AG08395 (cell line): ENCODE measurements around the gene TAOK2.

Experiments
- DNase-seq: peaks from one replicate; pipeline ENCODE4 v3.0.0; 2012; ENCODE audit warnings: mixed read lengths, low spot score

The TAOK2 gene

GRCh38 chr16:29988346-29989075 is 14.8 kb downstream of the TAOK2 start:
- no peak for DNase-seq

GRCh38 chr16:29989111-29989858 is 15.6 kb downstream of the TAOK2 start:
- DNase-seq = no peak

GRCh38 chr16:29990034-29990433 is 16.4 kb downstream of the TAOK2 start:
- no peak for DNase-seq

GRCh38 chr16:29990883-29991570 is 17.4 kb downstream of the TAOK2 start:
- DNase-seq = no peak

- DNase-seq = no peak
Observed at GRCh38 chr16:29991571-29991904, 17.9 kb downstream of the TAOK2 start.

GRCh38 chr16:29992344-29992967 is 18.8 kb downstream of the TAOK2 start:
- no peak for DNase-seq

- no peak for DNase-seq
Observed at GRCh38 chr16:29993191-29993902, 19.7 kb downstream of the TAOK2 start.

- DNase-seq = no peak
Observed at GRCh38 chr16:29993903-29994599, 20.4 kb downstream of the TAOK2 start.

DNA sequence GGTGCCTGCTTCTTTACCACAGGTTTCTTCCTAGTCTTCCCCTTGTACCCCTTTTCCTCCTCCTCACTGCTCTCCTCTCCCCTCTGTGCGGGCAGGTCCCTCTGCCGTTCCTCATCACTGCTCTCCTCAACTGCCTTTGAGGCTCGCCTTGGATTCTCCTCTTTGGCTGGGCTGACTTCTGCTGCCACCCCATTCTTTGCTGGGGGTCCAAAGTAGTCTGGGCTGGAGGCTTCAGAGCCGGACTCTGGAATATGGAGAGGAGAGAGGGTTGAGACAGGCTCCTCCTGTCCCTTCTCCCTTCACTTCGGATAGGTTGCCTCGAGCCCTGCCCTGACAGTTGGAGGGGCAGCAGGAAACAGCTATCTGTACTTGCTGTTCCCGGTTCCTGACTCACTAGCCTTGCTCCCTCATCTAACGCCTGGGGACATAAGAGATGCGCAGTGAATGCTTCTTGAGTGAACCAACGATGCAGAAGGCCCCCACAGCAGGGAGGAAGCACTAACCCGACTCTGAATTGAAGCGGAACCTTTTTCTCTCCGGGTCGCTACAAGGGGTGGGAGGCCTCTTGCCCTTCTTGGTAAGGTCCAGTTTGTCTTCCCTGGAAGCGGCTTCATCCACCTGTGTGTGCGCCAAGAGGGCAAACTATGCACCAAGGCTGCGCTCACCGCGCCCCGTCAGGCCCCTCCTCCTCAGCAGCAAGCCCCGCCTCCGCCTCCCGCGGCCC is 21.1 kb downstream of the TAOK2 start:
- DNase-seq = peak; percentile 59

DNA sequence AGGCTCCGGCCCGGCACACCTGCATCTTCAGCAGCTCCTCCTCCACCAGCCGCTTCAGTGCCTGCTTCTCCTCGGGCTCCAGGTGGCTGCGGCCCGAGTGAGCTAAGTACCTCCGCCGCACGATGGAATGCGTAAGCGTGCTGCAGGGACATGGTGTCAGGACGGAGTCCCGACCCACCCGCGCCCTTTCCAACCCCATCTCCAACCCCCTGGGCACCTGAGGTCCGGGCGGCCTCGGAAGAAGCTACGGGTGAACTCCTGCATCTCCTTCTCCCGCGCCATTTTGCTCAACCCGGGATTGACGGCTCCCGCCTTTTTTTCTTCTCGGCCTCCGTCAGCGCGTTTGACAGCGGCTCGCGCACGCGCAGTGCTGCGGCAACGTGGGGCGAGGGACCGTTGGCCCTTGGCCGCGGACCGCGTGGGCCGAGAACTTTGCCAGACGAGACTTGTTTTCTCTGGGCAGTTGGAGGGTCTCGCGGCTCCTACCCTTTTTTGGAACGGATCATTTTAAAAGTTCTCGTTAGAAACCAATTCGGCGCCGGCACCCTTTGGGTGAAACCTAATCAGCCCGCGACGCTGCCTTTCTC is 21.7 kb downstream of the TAOK2 start, which contains the start of gene HIRIP3:
TSS of gene HIRIP3 (minus strand) at position 294 of the 587 bp plus-strand sequence. CDS start at position 282, 12 bp downstream.
- DNase-seq = peak; percentile 91

DNA sequence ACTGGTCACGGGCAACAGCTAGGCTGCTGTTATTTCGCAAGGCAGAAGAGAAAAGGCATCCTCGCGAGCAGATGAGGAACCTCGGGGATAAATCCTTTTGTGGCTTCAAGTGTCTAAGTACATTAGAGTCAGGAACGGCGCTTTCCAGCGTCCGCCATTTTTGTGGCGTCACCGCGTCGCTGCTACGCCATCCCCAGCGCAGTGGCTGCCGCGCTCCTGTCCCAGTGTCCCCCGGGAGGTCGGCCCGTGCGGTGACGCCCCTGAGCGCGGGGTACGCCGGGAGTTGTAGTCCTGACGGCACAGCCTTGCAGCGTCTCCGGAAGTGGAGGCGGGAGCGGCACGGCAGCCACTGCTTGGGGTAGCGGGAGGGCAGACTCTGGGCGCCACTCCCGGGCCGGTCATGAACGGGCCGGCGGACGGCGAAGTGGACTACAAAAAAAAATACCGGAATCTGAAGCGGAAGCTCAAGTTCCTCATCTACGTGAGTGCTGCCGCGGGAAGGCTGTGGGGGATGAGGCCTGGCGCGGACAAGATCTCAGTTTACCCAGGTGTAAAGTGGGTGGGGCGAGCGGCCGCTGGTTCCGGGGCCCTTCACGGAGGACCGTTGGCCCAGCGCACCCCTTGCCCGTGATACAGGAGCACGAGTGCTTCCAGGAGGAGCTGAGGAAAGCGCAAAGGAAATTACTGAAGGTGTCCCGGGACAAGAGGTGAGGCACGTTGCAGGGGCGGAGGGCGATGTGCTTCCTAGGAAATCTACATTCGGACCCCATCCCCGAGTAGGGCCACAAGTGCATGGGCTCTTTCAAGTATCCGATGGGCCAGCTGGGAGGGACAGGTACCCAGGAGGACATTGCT is 22.5 kb downstream of the TAOK2 start, which contains the start of gene INO80E:
TSS of gene INO80E (plus strand) at position 331 of the 855 bp plus-strand sequence. CDS start at position 401, 70 bp downstream.
- DNase-seq = peak; percentile 98

GRCh38 chr16:29996766-29997250 is 23.1 kb downstream of the TAOK2 start:
- no peak for DNase-seq

GRCh38 chr16:29999605-30000004 is 25.9 kb downstream of the TAOK2 start:
- no peak for DNase-seq

GRCh38 chr16:30000735-30001631 is 27.3 kb downstream of the TAOK2 start:
- no peak for DNase-seq

DNA sequence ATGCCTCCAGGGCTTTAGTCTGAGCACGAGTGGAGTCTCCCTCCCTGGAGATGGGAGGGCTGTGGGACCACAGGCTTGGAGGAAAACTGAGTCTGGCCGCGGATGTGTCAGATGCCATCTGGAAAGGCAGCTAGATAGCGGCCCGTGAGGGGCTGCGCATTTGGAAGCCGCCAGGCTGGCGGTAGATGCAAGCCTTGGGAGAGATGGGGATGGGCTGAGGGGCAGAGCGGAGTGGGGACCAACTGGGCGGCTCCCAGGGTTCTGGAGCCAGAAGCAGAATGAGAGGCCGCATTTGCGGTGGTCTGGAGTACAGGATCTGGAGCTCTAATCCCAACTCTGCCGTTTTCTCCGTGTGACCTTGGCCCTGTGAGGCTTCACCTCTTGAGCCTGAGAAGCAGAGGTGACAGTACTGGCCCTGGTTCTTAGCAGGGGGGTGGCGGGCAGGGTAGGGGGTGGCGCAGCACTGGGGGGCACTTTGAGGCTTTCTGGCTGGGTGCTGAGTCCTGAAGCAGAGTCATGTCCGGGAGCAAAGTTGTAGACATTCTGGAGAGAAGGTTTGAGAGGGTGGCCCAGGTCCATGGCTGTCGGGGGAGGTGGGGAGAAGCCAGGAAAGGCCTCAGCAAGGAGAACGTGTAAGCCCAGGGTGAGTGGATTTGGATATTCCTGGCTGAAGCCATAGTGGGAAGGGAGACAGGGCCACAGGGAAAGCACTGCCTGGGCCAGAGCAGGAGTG is 29.1 kb downstream of the TAOK2 start:
- DNase-seq = no peak

GRCh38 chr16:30003670-30004423 is 30.2 kb downstream of the TAOK2 start:
- no peak for DNase-seq
